Muscle of leg (tissue), 11 donors: ENCODE data around the gene ITPR3. TPM values are rescaled to one million over a fixed set of nuclear protein-coding genes. Genes with fewer than 3 reads are reported as not detected.
"Not testable (repeated sequence)": the region's sequence is repeated elsewhere in the genome, so short reads cannot be mapped to it uniquely, and the experiment has no call there.

ENCODE experiments used
- DNase-seq: peaks from one replicate; pipeline ENCODE4 v3.0.0; 2013
- H3K27ac ChIP-seq: one replicate; pipeline ENCODE4 v1.5.1; 2013; ENCODE audit warnings: mild to moderate bottlenecking, low read length, control low read depth
- H3K27me3 ChIP-seq: one replicate; pipeline ENCODE4 v1.6.1; 2013; ENCODE audit warnings: low read length; ENCODE audit not compliant: control insufficient read depth, insufficient read depth
- H3K36me3 ChIP-seq: one replicate; pipeline ENCODE4 v1.6.1; 2013; ENCODE audit warnings: low read length; ENCODE audit not compliant: control insufficient read depth, insufficient read depth
- H3K4me1 ChIP-seq: one replicate; pipeline ENCODE4 v1.6.1; 2013; ENCODE audit warnings: low read length; ENCODE audit not compliant: control insufficient read depth, insufficient read depth
- H3K4me3 ChIP-seq: one replicate; pipeline ENCODE4 v1.5.1; 2013; ENCODE audit warnings: low read length, control low read depth
- H3K9me3 ChIP-seq: replicated peaks from 2 replicates; pipeline ENCODE4 v1.6.1; 2013; ENCODE audit warnings: low read depth, low read length; ENCODE audit not compliant: control insufficient read depth
- WGBS: methylation state at CpG from one replicate; pipeline ENCODE4 v1.1.5; 2013; ENCODE audit warnings: missing lambda C conversion rate; ENCODE audit not compliant: insufficient coverage; 5-methylcytosine and 5-hydroxymethylcytosine counted together
- polyA plus RNA-seq, 8 donors: library from polyadenylated mRNA; unstranded; fragments of 120-200 nt; gene quantifications; one replicate each; pipeline versions ENCODE4 v1.2.1 to v1.2.3, GENCODE V29; 2013; ENCODE audit warnings: inconsistent platforms in 1 of 8, low replicate concordance in 1 of 8; ENCODE audit not compliant: insufficient read length in 8 of 8, insufficient read depth in 1 of 8
- total RNA-seq: library from RNA; stranded (reverse); fragments of 120-200 nt; gene quantifications from one replicate; pipeline ENCODE4 v1.2.4, GENCODE V29; 2013

Gene ITPR3
- total and polyA plus RNA-seq, 9 donors, result 4.1 to 15.9 (median 9.2) TPM

DNA sequence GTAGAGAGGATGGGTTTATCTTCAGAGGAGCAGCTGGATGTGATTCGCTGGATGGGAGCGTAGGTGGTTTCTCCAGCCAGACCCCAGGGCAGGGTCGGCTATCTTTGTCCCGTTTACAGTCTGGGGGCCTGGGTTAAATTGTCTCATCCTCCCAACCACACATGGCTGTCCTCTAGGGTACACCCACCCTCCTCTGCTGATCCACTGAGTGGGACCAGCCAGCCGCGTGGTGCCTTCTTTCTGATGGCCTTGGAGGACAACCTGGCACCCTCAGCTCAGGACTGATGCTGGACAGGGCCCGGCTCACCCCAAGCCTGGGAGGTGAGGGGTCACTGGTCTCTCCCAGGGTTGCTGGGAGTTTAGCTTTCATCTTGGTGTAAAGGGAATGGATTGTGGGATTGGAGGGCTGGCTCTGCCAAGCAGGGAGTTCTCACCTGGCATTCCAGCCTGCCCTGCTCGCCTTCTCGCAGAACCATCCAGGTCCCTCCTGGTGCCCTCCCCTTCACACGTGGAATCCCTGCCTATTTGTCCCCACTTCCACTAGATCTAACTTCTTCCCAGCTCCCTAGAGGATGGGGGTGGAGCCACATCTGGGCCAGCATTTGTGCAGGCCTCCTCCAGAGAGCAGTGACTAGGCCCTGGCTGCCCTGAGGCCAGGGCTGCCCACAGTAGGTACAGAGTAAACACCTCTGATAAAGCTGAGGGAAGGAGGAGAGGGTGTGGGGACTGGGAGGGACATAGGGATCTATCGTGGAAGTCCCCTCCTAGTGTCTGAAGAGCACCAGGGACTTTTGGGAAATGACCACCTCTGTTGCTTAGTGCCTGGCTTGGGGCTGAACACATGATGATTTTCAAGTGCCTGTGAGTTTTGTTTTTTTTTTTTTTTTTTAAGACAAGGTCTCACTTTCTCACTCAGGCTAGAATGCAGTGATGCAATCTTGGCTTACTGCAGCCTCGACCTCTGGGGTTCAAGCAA lies 1.6 kb downstream of the ITPR3 start:
- Histone ChIP-seq H3K36me3 (no peaks in the 10 kb centered on the region), H3K27ac (no peak overlapping the region), H3K9me3 (no peaks in the 10 kb centered on the region), H3K4me3 (no peak overlapping the region), H3K4me1 (peaks cover 21% of the 10 kb centered on the region), H3K27me3 (peaks cover 27% of the 10 kb centered on the region)
- 72% methylated on average over 4 of the region's 12 CpGs for WGBS
- DNase-seq, result no peak

DNA sequence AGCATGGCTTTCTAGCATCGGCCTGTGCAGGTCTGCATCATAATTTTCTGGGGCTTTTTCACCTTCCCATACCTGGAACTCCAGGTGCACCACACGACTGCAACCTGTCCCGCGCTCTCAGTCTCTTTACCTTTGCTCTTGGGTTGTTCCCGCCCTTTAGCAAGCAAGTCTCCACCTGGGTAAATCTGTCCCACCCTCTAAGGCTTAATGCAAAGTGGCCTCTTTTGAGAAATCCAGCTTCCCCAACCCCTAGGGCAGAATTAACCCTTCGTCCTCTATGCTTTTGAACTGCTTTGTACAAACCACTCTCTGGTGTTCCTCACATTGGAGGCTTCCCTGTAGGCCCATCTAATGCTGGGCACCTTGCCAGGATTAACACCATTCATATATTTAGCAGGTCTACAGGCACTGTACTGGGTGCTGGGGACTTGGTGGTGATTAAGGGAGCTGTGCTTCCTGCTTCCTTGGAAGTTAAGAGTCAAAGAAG lies 2.8 kb downstream of the ITPR3 start:
- Histone ChIP-seq H3K36me3 (no peaks in the 10 kb centered on the region), H3K4me3 (no peak overlapping the region), H3K27ac (no peak overlapping the region), H3K27me3 (peaks cover 27% of the 10 kb centered on the region), H3K4me1 (peaks cover 29% of the 10 kb centered on the region), H3K9me3 (no peaks in the 10 kb centered on the region)
- no peak for DNase-seq
- WGBS, result 64% methylated on average over 6 of the region's 6 CpGs

DNA sequence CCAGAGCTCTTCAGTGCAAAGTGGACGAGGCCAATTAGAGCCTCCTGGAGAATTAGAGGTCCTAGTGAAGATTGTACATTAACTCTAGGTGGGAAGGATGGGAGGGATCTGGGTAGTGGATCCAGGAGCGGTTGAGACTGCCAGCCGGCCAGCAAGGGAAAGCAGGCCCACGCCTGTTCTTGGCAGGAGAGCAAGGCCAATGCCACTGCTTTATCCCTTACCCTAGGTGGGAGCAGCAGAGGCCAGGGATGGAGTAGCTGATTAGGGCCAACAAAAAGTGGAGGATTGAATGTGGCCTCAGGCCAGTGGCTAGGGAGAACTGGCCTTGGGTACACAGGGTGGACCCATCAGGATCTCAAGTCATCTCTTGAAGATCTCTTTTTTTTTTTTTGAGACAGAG lies 3.7 kb downstream of the ITPR3 start:
- H3K27me3 ChIP-seq, result peaks cover 27% of the 10 kb centered on the region
- 91% methylated on average over 4 of the region's 4 CpGs for WGBS
- DNase-seq, result no peak
- no peak overlapping the region for H3K4me3 ChIP-seq
- no peaks in the 10 kb centered on the region for H3K9me3 ChIP-seq
- H3K36me3 ChIP-seq, result no peaks in the 10 kb centered on the region
- peaks cover 25% of the 10 kb centered on the region for H3K4me1 ChIP-seq
- H3K27ac ChIP-seq, result no peak overlapping the region

DNA sequence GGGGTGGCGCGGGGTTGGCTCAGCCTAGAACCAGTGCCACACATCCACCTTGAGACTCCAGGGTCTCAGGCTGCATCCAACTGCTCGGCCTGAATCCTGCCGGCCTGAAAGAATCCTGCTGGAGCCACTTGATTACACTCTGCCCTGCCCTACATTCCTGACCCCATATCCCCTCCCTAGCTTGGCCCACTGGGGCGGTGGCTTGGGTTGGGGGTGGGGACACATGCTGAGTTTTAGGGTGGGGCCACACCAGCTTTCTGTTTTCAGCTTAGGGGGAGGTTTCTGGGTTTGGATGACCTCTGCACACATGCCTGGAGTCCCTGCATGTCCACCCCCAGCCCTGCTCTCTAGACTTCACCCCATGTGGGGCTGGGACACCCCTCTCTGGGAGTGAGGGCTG lies 6.8 kb downstream of the ITPR3 start:
- DNase-seq, result no peak
- no CpG with 5 or more reads among the region's 5 CpGs for WGBS
- Histone ChIP-seq H3K36me3 (no peaks in the 10 kb centered on the region), H3K27ac (no peak overlapping the region), H3K9me3 (no peaks in the 10 kb centered on the region), H3K27me3 (peaks cover 8% of the 10 kb centered on the region), H3K4me1 (peaks cover 11% of the 10 kb centered on the region), H3K4me3 (no peak overlapping the region)

DNA sequence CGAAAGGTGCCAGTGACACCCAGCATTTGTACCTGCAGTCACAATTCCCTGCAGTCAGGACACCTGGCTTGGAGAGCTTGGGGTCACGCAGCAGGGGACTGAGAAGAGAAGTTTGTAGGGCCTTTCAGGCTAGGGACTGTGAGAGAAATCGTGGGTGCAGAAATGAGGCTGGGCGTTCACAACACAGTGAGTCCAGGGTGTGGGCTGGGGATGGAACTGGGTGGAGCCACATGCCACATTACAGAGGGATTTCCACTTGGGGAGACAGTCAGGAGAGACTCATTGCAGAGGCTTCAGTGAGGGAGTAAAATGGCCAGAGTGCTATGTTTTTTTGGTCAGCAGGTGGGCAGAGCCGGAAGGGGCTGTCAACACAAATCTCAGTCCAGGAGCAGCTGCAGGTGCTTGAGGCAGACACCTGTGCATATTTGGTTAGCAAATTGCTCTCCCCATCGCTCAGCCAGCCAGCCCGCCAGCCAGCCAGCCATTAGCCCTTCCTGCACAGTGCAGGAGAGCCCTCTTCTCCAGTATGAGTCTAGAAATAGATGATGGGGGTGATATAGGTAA lies 7.4 kb downstream of the ITPR3 start:
- Histone ChIP-seq H3K36me3 (no peaks in the 10 kb centered on the region), H3K27me3 (peaks cover 7% of the 10 kb centered on the region), H3K9me3 (no peaks in the 10 kb centered on the region), H3K27ac (no peak overlapping the region), H3K4me1 (peaks cover 15% of the 10 kb centered on the region), H3K4me3 (no peak overlapping the region)
- no peak for DNase-seq
- 78% methylated on average over 7 of the region's 7 CpGs for WGBS

DNA sequence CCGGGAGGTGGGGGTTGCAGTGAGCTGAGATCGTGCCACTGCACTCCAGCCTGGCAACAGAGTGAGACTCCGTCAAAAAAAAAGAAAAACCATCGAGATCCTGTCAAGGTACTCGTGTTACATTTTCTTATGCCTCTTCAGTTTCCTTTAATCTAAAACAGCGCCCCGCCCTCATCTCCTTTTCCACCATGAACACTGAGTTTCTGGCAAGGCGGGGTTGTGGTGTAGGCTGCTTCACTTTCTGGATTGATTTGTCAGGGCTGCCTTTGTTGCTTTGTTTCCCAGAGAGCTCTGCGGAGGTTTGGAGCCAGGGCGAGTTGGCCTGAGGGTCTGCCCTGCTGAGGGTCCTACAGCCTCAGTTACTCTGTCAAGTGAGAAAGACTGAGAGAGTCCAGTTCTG lies 8.9 kb downstream of the ITPR3 start:
- DNase-seq, result no peak
- H3K4me3 ChIP-seq, result no peak overlapping the region
- H3K4me1 ChIP-seq, result peaks cover 27% of the 10 kb centered on the region
- no peaks in the 10 kb centered on the region for H3K36me3 ChIP-seq
- H3K9me3 ChIP-seq, result no peaks in the 10 kb centered on the region
- WGBS, result 75% methylated on average over 4 of the region's 10 CpGs
- H3K27ac ChIP-seq, result no peak overlapping the region
- peaks cover 16% of the 10 kb centered on the region for H3K27me3 ChIP-seq

DNA sequence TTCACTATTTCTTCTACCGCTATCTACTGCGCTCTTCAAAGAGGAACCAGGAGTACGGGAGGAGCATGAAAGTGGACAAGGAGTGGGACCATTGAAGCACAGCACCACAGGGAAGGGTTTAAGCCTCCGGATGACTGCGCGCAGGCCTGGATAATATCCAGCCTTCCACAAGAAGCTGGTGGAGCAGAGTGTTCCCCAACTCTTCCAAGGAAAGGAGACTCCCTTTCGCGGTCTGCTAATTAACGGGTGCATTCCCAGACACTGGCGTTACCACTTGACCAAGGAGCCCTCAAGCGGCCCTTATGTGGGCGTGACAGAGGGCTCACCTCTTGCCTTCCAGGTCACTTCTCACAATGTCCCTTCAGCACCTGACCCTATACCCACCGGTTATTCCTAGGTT lies 10.4 kb downstream of the ITPR3 start:
- H3K27ac ChIP-seq, DNase-seq, H3K4me3 ChIP-seq, H3K36me3 ChIP-seq, H3K9me3 ChIP-seq: not testable (repeated sequence)
- whole genome bisulfite sequencing, result 94% methylated on average over 6 of the region's 13 CpGs
- Histone ChIP-seq H3K4me1 (peaks cover 27% of the 10 kb centered on the region), H3K27me3 (peaks cover 30% of the 10 kb centered on the region)

DNA sequence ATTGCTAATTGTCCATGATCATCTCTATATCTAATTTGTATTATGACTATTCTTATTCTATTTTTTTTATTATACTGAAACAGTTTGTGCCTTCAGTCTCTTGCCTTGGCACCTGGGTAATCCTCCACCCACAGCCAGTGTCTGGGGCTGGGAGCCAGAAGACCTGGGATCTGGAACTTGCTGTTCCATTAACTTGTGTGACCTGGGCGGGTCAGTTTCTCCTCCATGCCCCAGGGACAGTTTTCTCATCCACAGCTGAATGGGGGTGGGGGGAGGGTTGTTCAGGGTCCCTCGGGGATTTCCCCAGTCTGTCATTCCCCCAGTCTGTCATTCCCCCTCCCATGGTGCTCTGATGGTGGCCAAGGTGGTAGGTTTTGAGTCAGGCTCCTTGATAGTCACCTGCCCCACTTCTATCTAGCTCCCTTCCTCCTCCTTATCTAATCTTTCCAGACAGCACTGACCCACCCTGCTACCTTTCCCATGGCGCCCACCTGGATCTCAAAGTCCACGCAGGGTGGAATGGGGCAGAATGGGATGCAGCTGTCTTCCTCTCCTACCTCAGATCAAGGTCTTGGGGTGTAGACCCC lies 10.9 kb downstream of the ITPR3 start:
- Histone ChIP-seq H3K4me1 (peaks cover 27% of the 10 kb centered on the region), H3K27me3 (peaks cover 35% of the 10 kb centered on the region), H3K27ac (no peak overlapping the region), H3K36me3 (no peaks in the 10 kb centered on the region), H3K9me3 (no peaks in the 10 kb centered on the region), H3K4me3 (no peak overlapping the region)
- 92% methylated on average over 2 of the region's 4 CpGs for WGBS
- no peak for DNase-seq

DNA sequence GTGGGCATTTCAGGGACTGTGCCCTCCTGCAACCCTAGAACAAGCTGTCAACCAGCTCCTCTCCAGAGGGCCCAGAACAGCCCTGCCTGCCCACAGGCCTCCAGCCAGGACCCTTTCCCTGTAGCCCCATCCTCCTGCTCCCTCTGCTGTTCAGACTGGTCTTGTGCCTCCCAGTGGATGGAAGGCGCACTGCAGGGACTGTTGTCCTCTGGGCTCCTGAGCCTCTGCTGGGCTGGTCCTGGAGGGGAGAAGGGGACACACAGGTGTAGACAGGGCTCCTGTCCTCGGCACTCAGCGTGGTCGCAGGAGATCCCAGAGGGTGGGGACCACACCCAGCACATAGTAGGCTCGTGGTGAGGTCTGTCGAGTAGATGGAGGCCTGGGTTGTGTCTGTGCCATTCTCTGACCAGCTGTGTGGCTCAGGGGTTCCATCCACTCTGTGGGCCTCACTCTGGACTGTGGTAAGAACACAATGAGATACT lies 11.5 kb downstream of the ITPR3 start:
- Histone ChIP-seq H3K27me3 (peaks cover 37% of the 10 kb centered on the region), H3K4me3 (no peak overlapping the region), H3K36me3 (no peaks in the 10 kb centered on the region), H3K27ac (no peak overlapping the region), H3K9me3 (no peaks in the 10 kb centered on the region), H3K4me1 (peaks cover 27% of the 10 kb centered on the region)
- 40% methylated on average over 6 of the region's 6 CpGs for WGBS
- DNase-seq, result no peak

DNA sequence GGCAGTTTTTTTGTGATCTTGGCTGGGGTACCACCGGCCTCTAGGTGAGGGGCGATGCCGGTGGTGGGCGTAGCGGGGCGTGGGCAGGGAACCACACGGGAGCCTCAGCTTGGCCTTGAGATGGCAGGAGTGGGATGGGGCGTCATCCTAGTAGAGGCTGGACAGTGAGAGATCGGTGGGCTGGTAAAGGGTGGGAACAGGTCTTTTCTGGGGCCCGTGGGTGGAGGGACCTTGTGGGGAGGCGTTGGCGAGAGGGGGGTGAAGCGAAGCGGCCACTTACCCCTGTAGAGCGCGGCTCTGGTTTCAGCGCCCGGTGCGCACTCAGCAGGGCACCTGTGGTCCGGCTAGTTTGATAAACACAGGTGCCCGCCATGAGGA lies 12.0 kb downstream of the ITPR3 start:
- peaks cover 24% of the 10 kb centered on the region for H3K4me1 ChIP-seq
- no peak overlapping the region for H3K27ac ChIP-seq
- no peaks in the 10 kb centered on the region for H3K36me3 ChIP-seq
- peaks cover 39% of the 10 kb centered on the region for H3K27me3 ChIP-seq
- 13% methylated on average over 21 of the region's 21 CpGs for WGBS
- no peaks in the 10 kb centered on the region for H3K9me3 ChIP-seq
- peak overlapping the region; percentile 30 for H3K4me3 ChIP-seq
- DNase-seq, result no peak
